Inflammatory macrophage (primary cell): ENCODE data around the gene ZNF808.
"Not testable (repeated sequence)": the region's sequence is repeated elsewhere in the genome, so short reads cannot be mapped to it uniquely, and the experiment has no call there.

Experiments
- DNase-seq, 2 donors: peaks; one replicate each; pipeline ENCODE4 v3.0.0-alpha.2; 2020 to 2022

The ZNF808 gene

GRCh38 chr19:52536448-52536800 lies 9.0 kb downstream of the ZNF808 start:
- DNase-seq: peak in 1 of 2 donors; percentile 16

- DNase-seq: peak; percentile 48 to 58
Observed at GRCh38 chr19:52538815-52539214, 11.3 kb downstream of the ZNF808 start.

DNA sequence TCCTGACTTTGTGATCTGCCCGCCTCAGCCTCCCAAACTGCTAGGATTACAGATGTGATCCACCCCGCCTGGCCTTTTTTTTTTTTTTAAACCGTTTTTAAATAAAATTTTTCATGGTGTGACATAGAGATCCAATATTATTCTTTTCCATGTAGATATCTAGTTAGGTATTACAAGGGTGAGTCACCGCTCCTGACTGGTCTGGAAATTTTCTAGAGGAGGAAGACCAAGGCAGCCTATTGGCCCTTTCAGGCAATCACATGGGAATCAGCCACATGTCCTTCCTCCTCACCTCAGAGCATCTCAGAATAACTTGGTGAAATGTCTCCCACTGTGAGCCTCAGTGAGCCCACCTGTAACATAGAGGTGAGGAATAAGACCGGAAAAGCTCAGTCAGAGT lies 13.7 kb downstream of the ZNF808 start:
- not testable (repeated sequence) for DNase-seq

DNA sequence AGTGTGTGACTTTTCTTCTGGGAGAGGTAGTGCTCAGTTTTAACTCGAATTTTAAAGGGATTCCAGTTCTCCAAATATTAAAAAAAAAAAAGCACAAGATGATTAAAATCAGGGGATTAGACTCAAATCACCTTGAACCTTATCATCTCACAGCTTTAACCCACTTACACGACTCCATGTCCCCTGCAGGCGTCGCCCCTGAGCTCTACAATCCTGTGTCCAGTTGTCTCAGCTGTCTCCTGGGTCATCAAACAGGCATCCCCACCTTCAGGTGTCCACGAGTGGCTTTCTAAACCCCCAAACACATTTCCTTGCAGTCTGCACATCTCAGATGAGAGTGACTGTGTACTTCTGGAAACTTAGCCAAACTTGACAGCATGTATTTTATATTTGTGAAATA lies 14.1 kb downstream of the ZNF808 start:
- DNase-seq: no peak

DNA sequence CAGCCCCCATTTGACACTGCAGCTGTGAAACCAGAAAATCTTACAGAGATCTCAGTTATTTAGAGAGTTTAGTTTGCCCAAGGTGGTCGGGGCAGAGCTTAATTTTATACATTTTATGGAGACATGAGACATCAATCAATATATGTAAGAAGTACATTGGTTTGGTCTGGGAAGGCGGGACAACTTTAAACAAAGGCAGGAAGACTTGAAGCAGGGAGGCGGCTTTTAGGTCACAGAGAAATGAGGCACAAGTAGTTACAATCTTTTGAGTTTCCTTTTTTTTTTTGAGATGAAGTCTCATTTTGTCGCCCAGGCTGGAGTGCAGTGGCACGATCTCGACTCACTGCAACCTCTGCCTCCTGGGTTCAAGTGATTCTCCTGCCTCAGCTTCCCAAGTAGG lies 15.1 kb downstream of the ZNF808 start:
- DNase-seq: not testable (repeated sequence)

DNA sequence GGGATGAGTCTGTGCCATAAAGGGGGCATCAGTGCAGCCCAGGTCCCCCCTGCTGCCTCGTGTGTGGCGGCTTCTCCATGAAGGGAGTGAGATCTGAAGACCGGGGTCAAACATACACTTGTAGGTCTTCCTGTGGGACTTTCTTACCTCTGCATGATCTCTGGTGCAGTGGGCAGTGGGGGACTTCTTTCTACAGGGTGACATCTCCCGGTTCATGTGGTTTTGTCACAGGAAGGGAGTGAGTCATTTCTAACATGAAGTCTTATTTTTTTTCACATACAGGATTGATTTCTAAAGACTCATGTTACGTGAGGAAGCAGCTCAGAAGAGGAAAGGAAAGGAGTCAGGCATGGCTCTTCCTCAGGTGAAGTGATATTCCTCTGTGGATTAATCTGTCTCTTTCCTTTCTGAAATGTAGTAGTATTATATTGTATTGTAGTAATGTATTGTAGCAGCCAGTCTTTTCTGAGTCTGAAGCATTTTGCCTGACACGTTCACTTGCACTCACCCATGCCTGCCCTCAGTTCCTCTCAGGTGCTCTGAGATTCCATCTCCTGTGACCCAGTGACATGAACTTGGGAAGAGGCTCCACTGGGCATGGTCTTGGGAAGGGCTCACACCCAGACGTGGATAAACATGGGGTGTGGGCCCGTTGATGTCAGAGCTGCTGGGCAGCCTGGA lies 15.7 kb downstream of the ZNF808 start:
- DNase-seq: peak; percentile 3 to 48

DNA sequence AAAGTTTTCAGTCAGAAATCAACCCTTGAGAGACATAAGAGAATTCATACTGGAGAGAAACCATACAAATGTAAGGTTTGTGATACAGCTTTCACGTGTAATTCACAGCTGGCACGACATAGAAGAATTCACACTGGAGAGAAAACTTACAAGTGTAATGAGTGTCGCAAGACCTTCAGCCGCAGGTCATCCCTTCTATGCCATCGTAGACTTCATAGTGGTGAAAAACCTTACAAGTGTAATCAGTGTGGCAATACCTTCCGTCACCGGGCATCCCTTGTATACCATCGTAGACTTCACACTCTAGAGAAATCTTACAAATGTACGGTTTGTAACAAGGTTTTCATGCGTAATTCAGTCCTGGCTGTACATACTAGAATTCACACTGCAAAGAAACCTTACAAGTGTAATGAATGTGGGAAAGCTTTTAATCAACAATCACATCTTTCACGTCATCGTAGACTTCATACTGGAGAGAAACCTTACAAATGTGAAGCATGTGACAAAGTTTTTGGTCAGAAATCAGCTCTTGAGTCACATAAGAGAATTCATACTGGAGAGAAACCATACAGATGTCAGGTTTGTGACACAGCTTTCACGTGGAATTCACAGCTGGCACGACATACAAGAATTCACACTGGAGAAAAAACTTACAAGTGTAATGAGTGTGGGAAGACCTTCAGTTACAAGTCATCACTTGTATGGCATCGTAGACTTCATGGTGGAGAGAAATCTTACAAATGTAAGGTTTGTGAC lies 26.9 kb downstream of the ZNF808 start:
- no peak for DNase-seq

GRCh38 chr19:52557231-52557995 lies 29.9 kb downstream of the ZNF808 start:
- DNase-seq: no peak

DNA sequence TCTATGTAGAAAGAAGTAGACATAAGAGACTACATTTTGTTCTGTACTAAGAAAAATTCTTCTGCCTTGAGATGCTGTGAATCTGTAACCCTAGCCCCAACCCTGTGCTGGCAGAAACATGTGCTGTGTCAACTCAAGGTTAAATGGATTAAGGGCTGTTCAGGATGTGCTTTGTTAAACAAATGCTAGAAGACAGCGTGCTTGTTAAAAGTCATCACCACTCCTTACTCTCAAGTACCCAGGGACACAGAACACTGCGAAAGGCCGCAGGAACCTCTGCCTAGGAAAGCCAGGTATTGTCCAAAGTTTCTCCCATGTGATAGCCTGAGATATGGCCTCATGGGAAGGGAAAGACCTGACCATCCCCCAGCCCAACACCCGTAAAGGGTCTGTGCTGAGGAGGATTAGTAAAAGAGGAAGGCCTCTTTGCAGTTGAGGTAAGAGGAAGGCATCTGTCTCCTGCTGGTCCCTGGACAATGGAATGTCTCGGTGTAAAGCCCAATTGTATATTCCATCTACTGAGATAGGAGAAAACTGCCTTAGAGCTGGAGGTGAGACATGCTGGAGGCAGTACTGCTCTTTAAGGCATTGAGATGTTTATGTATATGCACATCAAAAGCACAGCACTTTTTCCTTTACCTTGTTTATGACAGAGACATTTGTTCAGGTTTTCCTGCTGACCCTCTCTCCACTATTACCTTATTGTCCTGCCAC lies 31.4 kb downstream of the ZNF808 start:
- not testable (repeated sequence) for DNase-seq

DNA sequence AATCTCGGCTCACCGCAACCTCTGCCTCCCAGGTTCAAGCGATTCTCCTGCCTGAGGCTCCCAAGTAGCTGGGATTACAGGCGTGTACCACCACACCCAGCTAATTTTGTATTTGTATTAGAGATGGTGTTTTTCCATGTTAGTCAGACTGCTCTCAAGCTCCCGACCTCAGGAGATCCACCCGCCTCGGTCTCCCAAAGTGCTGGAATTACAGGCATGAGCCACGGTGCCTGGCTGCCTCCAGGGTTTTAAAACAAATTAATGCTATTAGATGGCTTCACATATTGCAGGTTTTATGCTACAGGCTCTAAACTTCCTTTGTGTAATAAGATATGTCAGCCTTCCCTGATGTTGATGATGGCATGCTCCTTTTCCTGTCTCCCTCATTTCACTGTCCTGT lies 34.1 kb downstream of the ZNF808 start:
- not testable (repeated sequence) for DNase-seq

- DNase-seq: no peak
Observed at GRCh38 chr19:52566121-52566520, 38.7 kb downstream of the ZNF808 start.

- DNase-seq: no peak
Observed at GRCh38 chr19:52566588-52566987, 39.1 kb downstream of the ZNF808 start.

GRCh38 chr19:52567921-52568320 lies 40.5 kb downstream of the ZNF808 start:
- no peak for DNase-seq

DNA sequence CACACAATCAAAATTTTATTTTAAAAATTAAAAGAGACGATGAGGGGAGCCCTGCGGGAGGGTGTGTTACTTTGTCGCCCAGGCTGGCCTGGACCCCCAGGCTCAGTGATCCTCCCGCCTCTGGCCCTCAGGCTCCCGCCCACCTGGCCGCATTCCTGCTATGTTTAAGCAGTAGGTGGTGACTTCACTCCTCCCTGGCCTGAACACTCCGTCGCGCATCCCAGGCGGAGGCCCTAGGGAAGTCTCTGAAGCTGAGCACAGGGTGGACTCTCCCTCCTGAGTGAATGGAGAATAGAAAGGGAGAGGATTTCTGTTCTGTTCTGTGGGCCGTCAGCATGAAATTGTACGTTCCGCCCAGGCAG lies 42.2 kb downstream of the ZNF808 start:
- not testable (repeated sequence) for DNase-seq

GRCh38 chr19:52570000-52570861 lies 42.8 kb downstream of the ZNF808 start, which contains the start of gene ZNF701:
TSS of gene ZNF701 (plus strand) at chr19:52570287. CDS start at chr19:52574148, 3,861 bp downstream.
- DNase-seq: peak; percentile 95 to 96

DNA sequence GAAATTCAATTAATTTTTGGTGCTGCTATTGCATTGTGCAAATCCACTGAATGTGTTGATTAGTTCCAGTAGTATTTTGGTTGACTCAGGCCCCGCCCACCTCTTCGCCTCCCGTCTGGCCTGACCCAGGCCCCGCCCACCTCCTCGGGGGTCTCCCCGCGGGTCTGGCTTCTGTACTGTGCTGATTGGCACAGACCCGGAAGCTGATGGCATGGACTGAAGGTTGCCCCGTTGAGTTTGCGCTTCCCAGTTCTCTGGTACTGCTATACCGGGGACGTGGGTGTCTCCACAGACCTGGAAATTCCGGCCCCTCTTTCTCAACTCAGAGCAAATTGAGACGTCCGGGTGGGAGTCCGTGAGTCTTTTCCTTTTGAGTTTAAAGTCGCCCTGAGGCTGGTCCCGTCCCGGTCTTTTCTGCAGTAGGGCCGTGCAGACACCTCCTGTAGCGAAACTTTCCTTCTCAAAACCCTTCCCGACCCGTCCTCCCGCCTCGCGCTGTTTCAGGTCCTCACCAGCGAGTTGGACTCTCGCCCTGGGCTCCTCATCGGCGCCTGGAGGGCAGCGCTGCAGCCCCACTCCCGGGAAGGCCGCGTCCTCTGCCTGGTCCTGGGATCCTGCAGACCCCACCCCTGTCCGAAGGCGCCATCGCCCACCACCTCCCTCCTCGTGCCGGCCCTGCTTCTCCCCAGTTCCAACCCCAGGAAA lies 57.4 kb downstream of the ZNF808 start:
- DNase-seq: no peak

DNA sequence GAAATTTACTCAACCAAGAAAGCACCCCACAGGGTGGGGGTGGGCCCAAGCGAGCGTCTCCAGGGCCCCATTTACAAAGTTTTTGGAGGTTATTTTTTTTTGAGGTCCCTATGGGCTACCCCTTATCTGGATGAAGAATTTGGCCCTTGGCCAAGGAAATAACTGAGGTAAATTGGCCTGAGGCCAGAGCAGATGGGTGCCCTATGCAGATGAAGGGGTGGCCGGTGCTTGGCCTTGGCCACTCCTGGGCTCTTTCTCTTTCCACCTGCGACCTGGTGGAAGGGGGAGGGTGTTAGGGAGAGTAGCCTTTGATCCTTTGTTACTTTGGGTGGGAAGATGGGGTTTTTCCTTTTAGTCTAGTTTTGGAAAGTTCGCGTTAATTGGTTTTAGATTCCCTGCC lies 58.1 kb downstream of the ZNF808 start:
- DNase-seq: no peak

DNA sequence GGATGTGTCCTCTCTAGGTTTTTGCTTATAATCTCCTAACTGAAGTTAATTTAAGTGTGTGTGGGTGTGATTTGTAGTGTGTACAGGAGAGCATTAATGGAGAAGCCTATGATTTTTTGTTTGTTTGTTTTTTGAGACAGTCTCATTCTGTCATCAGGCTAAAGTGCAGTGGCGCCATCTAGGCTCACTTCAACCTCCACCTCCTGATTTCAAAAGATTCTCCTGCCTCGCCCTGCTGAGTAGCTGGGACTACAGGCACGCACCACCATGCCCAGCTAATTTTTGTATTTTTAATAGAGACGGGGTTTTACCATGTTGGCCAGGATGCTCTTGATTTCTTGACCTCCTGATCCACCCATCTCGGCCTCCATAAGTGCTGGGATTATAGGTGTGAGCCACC lies 63.3 kb downstream of the ZNF808 start:
- DNase-seq: no peak

DNA sequence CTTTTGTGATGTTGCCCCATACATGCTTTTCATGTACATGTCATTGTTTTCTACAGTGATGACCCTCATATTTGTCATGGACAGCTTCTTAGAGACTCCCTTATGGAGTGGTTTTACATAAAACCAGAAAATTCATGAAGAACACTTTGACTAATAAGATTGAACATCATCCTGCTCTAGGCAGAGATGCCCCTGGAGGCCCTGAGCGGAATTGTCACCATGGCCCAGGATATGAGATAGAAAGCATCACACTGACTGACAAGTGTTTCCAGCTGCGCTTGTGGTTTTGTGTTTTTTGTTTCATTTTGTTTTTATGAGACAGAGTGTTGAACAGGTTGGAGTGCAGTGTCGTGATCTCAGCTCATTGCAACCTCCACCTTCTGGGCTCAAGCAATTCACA lies 64.8 kb downstream of the ZNF808 start:
- no peak for DNase-seq

GRCh38 chr19:52593441-52593840 lies 66.0 kb downstream of the ZNF808 start:
- DNase-seq: not testable (repeated sequence)

DNA sequence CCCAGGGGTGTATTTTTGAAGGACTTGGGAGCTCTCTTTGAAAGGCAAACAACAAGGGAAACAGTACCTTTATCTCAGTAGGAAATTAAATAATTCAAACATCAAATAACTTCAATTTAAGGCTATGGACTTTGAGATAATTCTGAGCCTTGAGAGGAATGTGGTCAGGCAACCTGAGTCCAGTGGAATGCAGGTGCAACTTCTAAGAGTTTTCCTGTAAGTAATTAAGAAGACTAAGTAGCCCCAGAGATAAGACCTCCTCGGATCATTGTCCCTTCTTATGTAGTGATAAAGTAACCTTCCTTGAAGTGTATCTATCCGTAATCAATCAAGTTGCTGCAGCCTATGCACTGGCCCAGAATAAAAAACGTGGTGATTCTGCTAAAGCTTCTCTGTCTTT lies 71.8 kb downstream of the ZNF808 start:
- DNase-seq: no peak
